OCI-LY7 (cell line): ENCODE results near the gene FBXL16. TPM values are rescaled to one million over a fixed set of nuclear protein-coding genes. Genes with fewer than 3 reads are reported as not detected.
A peak's percentile ranks its signal among the peaks of the same experiment; 100 is the strongest.

Experiments used
- BruUV-seq: library from RNA; stranded (reverse); fragments of 400-500 nt; replicated peaks from 2 replicates; lab custom pipeline; 2021; lab: Mats Ljungman, UMichigan
- CTCF ChIA-PET: fragments of 300-600 bp; sonication (Branson Sonifier 250); formaldehyde crosslinking; loops from one replicate; lab custom pipeline; 2022; ENCODE audit warnings: antibody characterized with exemption; ENCODE audit not compliant: unreplicated experiment; lab: Charles Lee
- POLR2A ChIA-PET: fragments of 300-600 bp; sonication (Branson Sonifier 250); formaldehyde crosslinking; loops from one replicate; lab custom pipeline; 2022; ENCODE audit warnings: antibody characterized with exemption; lab: Charles Lee
- DNase-seq: peaks from one replicate; pipeline ENCODE4 v3.0.0-alpha.2; 2015; ENCODE audit warnings: low spot score
- H2AFZ ChIP-seq: fragments of 200-600 bp; sonication (generic), shearing (Covaris generic); 2 replicates; pipeline ENCODE4 v1.6.1; 2014; ENCODE audit warnings: mild to moderate bottlenecking, antibody characterized with exemption, low read length, moderate library complexity
- H3K27ac ChIP-seq: fragments of 200-600 bp; sonication (generic); 2 replicates; pipeline ENCODE4 v1.5.1; 2014; ENCODE audit warnings: mixed run types, low read depth, mild to moderate bottlenecking, moderate library complexity, low read length, inconsistent platforms; ENCODE audit not compliant: poor library complexity, severe bottlenecking
- H3K36me3 ChIP-seq: fragments of 200-600 bp; sonication (generic); 2 replicates; pipeline ENCODE4 v1.6.1; 2014; ENCODE audit warnings: mild to moderate bottlenecking, antibody characterized with exemption, low read length, moderate library complexity, mixed read lengths; ENCODE audit not compliant: insufficient read depth
- H3K4me1 ChIP-seq: fragments of 200-600 bp; sonication (generic); 2 replicates; pipeline ENCODE4 v1.5.1; 2014; ENCODE audit warnings: mild to moderate bottlenecking, low read length; ENCODE audit not compliant: insufficient read depth, poor library complexity, severe bottlenecking
- H3K4me2 ChIP-seq: fragments of 200-600 bp; sonication (generic); 2 replicates; pipeline ENCODE4 v1.6.1; 2014; ENCODE audit warnings: mild to moderate bottlenecking, low read length
- H3K4me3 ChIP-seq: fragments of 200-600 bp; sonication (generic); 2 replicates; pipeline ENCODE4 v1.5.1; 2014; ENCODE audit warnings: mild to moderate bottlenecking, low read depth, low read length; ENCODE audit not compliant: poor library complexity, severe bottlenecking
- H3K79me2 ChIP-seq: fragments of 200-600 bp; sonication (generic); 2 replicates; pipeline ENCODE4 v1.6.1; 2016; ENCODE audit warnings: low read depth, mild to moderate bottlenecking, low read length, moderate library complexity, mixed read lengths; ENCODE audit not compliant: insufficient read depth
- H3K9me2 ChIP-seq: fragments of 200-600 bp; sonication (generic); 2 replicates; pipeline ENCODE4 v1.6.1; 2016; ENCODE audit warnings: mild to moderate bottlenecking, low read length, mixed read lengths; ENCODE audit not compliant: insufficient read depth
- H3K9me3 ChIP-seq: fragments of 200-600 bp; sonication (generic); 2 replicates; pipeline ENCODE4 v1.6.1; 2014; ENCODE audit warnings: mild to moderate bottlenecking, mixed run types, low read length, mixed read lengths
- H4K20me1 ChIP-seq: fragments of 200-600 bp; sonication (generic); 2 replicates; pipeline ENCODE4 v1.6.1; 2014; ENCODE audit warnings: mild to moderate bottlenecking, antibody characterized with exemption, low read length, moderate library complexity, mixed read lengths; ENCODE audit not compliant: insufficient read depth
- CTCF ChIP-seq: fragments of 200-600 bp; sonication (generic); conservative IDR thresholded peaks from 2 replicates; pipeline ENCODE4 v1.5.1; 2014; ENCODE audit warnings: mild to moderate bottlenecking, antibody characterized with exemption, low read length, moderate library complexity, mixed read lengths
- EZH2phosphoT487 ChIP-seq: fragments of 200-600 bp; sonication (generic); IDR thresholded peaks from 2 replicates; pipeline ENCODE4 v1.6.1; 2018; ENCODE audit warnings: low read depth, borderline replicate concordance, mild to moderate bottlenecking, mixed run types, antibody characterized with exemption, low read length, moderate library complexity, mixed read lengths
- intact Hi-C: fragments of 100-400 bp; cut with micrococcal nuclease; formaldehyde crosslinking; loops from one replicate; pipeline ENCODE4 v1.10.0; 2022; ENCODE audit not compliant: unreplicated experiment
- total RNA-seq, 2 experiments: library from RNA; depleted of rRNA in 1 of 2; stranded (reverse); fragments of >200 nt in 1 of 2; shearing (Covaris generic) in 1 of 2; gene quantifications; 2 replicates each; pipeline ENCODE4 v1.2.3, GENCODE V29; 2014 to 2022

Gene FBXL16
- total RNA-seq, 2 experiments from 2014 or later, result 0.16 to 0.42 TPM

GRCh38 chr16:734981-735881, 29.6 kb upstream of the FBXL16 start:
- Histone ChIP-seq H3K4me3 (peak overlapping the region; percentile 71), H3K79me2 (peaks cover 33% of the 10 kb centered on the region), H3K36me3 (peaks cover 75% of the 10 kb centered on the region), H3K4me2 (peak overlapping the region; percentile 89), H4K20me1 (no peaks in the 10 kb centered on the region), H3K27ac (peak overlapping the region; percentile 97), H3K4me1 (peaks cover 43% of the 10 kb centered on the region), H2AFZ (no peak overlapping the region), H3K9me3 (no peaks in the 10 kb centered on the region), H3K9me2 (no peaks in the 10 kb centered on the region)
- POLR2A ChIA-PET, result interaction anchor here (0.5 to 5.2 kb wide), 3 partner anchors 10 to 972 kb away, joined by 5 to 26 read pairs (median 6); partner anchors contain the start of genes ANTKMT and CCDC78
- CTCF ChIA-PET, result no interaction called here
- no TSS peak for BruUV-seq
- intact Hi-C loops, result no loop called here
- DNase-seq, result no peak
- no peak for TF ChIP-seq CTCF
- TF ChIP-seq EZH2phosphoT487, result no peak

GRCh38 chr16:734208-734980, 28.8 kb upstream of the FBXL16 start:
- TF ChIP-seq EZH2phosphoT487 (no peak), CTCF (no peak)
- H3K27ac ChIP-seq, result no peak overlapping the region
- H4K20me1 ChIP-seq, result no peaks in the 10 kb centered on the region
- H3K9me2 ChIP-seq, result no peaks in the 10 kb centered on the region
- H3K9me3 ChIP-seq, result no peaks in the 10 kb centered on the region
- no TSS peak for BruUV-seq
- POLR2A ChIA-PET, result no interaction called here
- no peak overlapping the region for H3K4me3 ChIP-seq
- H3K36me3 ChIP-seq, result peaks cover 82% of the 10 kb centered on the region
- H3K4me1 ChIP-seq, result peaks cover 38% of the 10 kb centered on the region
- no peak overlapping the region for H3K4me2 ChIP-seq
- CTCF ChIA-PET, result no interaction called here
- H2AFZ ChIP-seq, result no peak overlapping the region
- intact Hi-C loops, result no loop called here
- peaks cover 25% of the 10 kb centered on the region for H3K79me2 ChIP-seq
- DNase-seq, result no peak
